Stimulated activated CD4-positive, alpha-beta T cell treated with anti-CD3 and anti-CD28 coated beads, Interleukin-15, amount 100 ng/mL, for 24 hours (primary cell): Measurements from ENCODE around the gene CEP170B.
"Not testable (repeated sequence)": the region's sequence is repeated elsewhere in the genome, so short reads cannot be mapped to it uniquely, and the experiment has no call there.

Experiments used
- DNase-seq: peaks from one replicate; pipeline ENCODE4 v3.0.0-alpha.2; 2020

CEP170B gene

DNA sequence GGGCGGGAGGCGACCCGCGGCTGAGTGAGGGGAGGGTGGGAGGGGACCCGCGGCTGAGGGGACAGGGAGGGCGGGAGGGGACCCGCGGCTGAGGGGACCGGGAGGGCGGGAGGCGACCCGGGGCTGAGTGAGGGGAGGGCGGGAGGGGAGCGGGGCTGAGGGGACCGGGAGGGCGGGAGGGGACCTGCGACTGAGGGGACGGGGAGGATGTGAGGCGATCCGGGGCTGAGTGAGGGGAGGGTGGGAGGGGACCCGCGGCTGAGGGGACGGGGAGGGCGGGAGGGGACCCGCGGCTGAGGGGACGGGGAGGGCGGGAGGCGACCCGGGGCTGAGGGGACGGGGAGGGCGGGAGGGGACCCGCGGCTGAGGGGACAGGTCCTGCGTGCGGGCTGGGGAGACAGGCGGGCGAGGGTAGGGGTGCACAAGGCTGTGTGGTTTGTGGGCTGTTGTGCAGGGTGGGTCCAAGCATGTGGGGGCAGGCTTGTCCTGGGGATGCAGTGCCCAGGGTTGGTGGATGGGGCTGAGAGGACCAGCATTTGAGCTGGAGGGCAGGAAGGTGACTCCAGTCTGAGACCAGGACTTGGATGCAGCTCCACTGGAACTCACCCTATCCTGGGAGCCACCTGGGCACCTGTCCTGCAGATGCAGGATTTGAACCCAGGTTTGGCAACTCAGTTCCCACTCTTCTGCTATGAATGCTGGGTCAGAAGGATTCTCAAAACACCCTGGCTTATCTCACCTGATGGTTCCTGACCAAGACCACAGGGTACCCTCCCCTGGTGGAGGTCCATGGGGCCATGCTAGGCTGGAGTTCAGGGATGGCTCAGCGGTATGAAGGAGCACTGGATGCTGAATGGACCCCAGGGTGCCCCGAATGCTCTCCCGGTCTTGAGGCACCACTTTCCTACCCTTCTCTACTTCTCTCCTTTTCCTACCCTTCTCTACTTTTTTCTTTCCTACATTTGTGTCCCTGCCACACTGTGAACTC lies 69.0 kb downstream of the CEP170B start:
- no peak for DNase-seq

DNA sequence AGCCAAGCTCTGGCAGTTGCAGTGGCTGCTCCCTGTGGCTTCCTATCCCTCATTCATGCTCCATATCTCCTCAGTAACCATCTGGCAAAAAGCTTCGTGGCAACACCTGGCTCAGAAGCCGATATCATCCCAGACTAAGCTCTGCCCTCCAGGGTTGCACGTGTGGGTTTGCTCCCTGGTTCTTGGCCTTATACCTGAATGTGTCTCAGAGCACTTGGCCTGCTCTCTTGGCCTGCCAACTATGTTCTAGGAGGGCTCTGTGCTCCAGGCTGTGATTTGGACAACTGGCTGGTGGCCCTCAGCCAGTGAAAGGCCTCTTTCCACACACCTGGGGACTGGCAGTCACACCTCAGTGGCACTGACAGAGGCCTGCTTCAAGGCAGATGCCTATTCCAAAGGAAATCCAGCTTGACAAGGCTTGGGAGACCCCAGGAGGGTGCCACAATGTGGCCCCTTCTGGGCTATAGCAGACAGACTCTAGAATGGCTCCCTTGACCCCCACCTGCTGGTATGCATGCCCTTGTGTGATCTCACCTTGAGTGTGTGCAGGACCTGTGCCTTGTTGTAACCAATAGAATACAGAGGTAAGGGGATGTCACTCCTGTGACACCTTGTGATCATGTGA lies 70.1 kb downstream of the CEP170B start:
- DNase-seq, result no peak

DNA sequence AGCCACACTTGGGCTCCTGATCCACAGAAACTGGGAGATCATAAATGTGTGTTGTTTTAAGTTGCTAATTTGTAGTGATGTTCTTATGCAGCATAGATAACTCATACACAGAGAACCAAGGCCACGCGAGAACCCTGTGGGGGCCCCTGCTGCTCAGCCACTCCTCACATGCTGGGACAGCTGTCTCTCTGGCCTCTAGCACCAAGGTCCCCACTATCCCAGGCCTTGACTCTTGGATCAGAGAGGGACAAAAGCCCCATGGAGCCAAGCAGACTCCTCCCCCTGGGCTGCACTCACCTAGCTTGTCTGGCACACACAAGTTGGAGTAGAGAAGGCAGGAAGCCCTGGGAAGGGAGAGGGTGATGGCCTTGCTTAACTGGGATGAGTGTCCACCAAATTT lies 70.9 kb downstream of the CEP170B start:
- no peak for DNase-seq

DNA sequence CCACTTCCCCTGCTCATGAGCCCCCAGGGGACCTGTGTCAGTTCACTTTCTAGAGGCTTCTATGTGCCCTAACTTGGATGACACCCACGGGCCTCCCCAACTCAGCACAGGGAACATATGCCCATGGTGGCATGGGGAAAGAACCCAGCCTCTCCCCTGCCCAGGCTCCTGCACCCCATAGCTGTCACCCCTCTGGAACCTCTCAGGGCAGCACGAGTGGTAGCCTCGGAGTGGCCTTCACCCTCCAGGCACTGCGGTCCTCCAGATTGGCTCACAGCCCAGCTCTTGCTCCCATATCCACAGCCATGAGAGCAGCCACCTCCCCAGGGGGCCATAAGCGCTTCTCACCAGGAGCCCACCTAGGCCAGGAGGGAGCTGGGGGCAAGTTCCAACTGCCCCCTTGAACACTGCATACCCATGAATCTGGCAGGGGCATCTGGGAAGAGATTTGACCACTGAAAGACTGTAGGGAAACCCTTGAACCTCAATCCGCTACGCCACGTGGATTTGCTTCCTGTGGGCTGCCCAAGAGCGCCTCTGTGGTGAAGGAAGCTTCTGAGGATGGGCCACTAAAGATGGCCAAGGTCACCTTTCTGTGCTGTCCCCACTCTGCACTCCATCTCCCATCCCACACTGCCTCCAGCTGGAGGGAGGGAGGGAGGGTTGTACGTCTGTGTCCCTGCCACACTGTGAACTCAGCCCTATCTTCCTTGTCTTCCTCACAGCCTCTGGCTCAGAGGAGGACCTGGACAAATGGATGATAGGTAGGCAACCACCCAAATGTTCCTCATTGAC lies 71.5 kb downstream of the CEP170B start:
- no peak for DNase-seq

DNA sequence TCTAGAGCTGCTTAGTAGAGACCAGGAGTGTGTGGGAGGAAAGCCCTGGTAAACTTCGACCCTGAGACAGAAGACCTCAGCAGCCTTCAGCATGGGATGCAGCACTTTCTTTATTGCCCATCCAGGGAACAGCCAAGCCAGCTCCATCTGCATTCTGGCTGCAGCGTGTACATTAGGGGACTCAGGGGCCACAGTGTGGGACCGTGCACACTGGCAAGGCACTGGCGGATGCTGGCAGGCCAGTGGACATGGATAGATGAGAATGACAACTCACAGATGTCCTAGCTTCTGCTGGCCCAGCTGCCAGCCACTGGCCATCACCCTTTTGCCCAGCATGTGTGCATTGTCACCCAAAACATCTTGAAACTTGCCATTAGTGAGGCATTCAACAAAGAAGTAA lies 72.1 kb downstream of the CEP170B start:
- DNase-seq, result no peak

DNA sequence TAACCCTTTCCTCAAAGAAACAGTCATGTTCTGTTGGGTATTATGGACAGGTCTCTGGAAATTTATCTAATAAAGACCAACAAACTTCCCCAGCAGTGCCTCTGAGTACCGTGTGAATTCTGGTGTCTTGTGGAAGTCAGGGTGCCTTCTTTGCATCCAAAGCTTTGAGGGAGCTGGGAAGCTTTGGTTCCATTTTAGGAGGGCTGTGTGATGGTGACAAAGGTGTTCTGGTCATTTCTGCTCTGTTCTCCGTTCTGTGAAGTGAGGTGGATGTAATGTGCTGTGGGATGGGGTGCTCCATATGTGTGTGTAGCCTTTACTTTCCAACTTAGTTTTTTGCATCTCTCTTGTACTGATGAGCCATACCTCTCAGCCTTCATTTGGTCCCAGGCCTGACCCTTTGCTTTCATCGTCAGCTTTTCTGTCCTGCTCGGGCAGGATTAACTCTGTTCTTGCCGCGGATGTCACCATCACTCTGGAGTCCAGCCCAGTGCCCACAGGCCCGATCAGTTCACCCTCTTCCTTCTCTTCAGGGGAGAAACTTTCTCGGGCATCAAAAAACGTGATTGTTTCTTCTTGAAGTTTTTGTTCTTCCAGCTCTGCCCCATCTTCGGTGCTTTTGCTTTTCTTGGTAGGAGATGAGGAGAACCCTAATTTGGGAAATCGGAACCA lies 72.8 kb downstream of the CEP170B start:
- DNase-seq, result no peak

DNA sequence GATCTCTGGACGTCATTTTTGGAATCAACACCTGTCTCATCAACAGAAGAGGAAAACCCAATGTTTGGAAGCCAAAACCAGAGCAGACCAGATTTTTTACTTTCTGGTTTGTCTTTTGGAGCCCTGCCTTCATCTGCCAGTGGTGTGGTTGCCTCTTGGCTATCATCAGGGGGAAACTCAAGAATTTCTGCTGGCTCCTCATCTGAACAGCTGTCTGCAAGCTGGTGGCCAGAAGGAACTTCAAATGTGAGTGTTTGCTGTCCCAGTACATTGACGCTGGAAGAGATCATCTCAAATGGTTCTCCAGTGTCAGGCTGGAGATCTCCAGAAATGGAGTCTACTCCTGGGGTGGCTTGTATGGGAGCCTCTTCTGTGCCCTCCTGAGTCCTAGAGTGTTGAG lies 73.4 kb downstream of the CEP170B start:
- no peak for DNase-seq

DNA sequence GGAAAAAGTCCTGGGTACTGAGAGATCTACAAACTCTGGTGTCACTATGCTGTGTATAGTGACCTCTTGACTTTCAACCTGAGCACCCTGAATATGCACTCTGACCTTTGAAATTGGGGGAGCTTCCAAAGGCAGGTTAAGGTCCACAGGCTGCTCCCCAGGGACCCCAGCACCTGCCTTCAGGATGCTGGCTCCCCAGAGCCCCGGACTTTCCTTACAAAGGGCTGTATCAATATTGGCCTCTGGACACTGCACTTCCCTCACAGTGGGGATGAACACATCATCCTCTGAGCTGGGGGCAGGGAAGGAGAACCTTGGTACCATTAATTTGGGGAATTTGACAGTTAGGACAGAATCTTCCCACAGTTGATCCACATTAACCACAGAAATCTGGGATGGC lies 73.9 kb downstream of the CEP170B start:
- no peak for DNase-seq

DNA sequence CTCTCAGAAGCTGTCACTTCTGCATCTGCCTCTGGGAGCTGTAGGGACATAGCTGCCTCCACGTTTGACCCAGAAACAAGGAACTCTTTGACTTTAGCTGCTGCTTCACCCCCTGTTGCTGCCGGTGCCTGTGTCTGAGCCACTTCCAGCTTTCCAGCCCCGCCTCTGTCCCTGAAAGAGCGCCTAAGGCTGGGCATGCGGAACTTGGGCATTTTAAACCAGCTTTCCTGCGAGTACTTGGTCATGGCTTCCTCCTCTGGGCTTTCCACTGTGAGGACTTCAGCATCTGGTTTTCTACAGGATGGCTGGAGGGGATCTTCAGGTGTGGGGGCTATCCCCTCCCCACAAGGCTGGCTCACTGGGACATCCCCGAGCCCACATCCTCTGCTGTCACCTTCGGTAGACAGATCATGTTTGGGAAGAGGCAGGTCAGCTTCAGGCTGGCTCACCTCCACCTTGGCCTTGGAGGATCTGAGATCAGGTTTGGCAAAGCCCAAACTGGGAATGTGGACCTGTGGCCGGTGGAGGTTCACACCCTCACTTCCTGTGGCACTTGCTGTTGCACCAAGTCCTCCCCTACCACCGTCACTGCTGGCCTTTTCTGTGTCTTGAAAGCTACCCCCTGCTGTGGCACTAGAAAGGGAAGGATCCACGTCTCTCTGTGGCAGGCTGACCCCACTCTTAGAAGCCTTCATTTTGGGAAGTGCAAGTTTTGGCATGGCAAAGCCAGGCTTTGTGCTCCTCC lies 74.8 kb downstream of the CEP170B start:
- DNase-seq, result no peak

DNA sequence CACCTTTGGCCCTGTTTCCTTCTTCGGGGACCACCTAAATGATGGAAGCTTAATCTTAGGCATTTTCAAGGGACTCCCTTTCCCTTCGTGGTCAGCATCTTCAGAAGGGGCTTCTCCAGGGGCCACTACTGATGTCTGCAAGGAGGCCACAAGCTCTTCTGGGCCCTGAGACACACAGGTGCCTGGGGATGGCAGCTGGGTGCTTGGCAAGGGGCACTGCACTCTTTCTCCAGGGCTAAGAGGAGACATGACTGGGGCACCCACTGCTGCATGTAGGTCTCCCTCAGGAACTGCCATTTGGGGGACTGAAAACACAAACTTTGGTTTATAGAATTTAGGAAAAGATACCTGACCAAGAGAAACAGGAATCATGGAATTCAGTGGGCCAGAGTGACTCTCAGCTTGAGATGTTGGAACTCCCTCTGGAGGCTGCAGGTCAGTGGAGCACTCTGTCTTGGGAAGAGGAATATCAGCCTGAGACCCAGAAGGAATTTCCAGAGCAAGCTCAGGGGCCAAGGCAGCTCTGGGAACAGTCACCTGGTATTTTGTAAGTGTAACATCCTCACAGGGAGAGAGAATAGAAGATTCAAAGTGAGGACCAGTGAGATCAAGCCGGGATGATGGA lies 75.6 kb downstream of the CEP170B start:
- no peak for DNase-seq

DNA sequence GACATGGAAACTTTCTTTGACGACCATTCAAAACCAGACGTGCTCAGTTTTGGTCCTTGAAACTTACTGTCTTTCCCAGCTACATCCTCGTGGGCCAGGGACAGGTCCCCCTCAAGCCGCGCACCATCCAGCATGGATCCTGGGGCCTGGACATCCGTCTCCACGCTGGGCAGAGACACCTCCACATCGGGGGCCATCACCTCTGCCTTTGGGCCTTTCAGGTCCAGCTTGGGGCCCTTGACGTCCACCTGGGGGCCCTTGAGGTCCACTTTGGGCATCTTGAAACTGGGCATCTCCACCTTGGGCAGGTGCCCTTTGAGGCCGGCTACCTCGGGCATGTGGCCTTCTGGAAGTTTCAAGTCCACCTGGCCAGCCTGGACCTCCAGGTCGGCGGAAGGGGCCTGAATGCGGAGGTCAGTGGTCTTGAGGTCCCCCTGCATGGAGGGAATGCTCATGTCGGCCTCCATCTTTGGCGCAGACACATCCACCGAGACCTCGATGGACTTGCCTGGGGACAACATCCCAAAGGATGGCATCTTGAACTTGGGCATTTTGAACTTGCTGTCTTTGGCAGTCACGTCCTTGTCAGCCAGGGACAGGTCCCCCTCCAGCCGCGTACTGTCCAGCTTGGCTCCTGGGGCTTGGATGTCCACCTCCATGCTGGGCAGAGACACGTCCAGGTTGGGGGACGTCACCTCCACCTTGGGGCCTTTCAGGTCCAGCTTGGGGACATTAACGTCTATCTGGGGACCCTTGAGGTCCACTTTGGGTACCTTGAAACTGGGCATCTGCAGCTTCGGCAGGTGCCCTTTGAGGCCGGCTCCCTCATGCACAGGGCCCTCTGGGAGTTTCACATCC lies 76.7 kb downstream of the CEP170B start:
- DNase-seq, result no peak

DNA sequence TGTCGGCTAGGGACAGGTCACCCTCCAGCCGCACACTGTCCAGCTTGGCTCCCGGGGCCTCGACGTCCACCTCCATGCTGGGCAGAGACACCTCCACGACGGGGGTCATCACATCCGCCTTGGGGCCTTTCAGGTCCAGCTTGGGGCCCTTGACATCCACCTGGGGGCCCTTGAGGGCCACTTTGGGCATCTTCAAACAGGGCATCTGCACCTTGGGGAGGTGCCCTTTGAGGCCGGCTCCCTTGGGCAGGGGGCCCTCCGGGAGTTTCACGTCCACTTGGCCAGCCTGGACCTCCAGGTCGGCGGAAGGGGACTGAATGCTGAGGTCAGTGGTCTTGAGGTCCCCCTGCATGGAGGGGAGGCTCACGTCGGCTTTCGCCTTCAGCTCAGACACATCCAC lies 77.5 kb downstream of the CEP170B start:
- no peak for DNase-seq

DNA sequence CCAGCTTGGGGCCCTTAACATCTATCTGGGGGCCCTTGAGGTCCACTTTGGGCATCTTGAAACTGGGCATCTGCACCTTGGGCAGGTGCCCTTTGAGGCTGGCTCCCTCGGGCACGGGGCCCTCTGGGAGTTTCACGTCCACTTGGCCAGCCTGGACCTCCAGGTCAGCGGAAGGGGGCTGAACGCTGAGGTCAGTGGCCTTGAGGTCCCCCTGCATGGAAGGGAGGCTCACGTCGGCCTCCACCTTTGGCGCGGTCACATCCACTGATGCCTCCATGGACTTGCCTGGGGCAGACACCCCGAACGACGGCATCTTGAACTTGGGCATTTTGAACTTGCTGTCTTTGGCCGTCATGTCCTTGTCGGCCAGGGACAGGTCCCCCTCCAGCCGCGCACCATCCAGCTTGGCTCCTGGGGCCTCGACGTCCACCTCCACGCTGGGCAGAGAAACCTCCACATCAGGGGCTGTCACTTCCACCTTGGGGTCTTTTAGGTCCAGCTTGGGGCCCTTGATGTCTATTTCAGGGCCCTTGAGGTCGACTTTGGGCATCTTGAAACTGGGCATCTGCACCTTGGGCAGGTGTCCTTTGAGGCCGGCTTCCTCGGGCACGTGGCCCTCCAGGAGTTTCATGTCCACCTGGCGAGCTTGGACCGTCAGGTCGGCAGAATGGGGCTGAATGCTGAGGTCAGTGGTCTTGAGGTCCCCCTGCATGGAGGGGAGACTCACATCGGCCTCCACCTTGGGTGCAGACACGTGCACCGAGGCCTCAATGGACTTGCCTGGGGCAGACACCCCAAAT lies 78.3 kb downstream of the CEP170B start:
- DNase-seq, result not testable (repeated sequence)

DNA sequence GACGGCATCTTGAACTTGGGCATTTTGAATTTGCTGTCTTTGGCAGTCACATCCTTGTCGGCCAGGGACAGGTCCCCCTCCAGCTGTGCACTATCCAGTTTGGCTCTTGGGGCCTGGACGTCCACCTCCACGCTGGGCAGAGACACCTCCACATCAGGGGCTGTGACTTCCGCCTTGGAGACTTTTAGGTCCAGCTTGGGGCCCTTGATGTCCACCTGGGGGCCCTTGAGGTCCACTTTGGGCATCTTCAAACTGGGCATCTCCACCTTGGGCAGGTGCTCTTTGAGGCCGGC lies 78.9 kb downstream of the CEP170B start:
- not testable (repeated sequence) for DNase-seq

DNA sequence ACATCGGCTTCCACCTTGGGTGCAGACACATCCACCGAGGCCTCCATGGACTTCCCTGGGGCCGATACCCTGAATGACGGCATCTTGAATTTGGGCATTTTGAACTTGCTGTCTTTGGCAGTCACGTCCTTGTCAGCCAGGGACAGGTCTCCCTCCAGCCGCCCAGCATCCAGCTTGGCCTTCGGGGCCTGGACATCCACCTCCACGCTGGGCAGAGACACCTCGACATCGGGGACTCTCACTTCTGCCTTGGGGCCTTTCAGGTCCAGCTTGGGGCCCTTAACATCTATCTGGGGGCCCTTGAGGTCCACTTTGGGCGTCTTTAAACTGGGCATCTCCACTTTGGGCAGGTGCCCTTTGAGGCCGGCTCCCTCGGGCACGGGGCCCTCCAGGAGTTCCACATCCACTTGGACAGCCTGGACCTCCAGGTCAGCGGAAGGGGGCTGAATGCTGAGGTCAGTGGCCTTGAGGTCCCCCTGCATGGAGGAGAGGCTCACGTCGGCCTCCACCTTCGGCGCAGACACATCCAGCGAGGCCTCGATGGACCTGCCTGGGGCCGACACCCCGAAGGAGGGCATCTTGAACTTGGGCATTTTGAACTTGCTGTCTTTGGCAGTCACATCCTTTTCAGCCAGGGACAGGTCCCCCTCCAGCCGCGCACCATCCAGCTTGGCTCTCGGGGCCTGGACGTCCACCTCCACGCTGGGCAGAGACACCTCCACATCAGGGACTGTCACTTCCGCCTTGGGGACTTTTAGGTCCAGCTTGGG lies 79.6 kb downstream of the CEP170B start:
- not testable (repeated sequence) for DNase-seq

DNA sequence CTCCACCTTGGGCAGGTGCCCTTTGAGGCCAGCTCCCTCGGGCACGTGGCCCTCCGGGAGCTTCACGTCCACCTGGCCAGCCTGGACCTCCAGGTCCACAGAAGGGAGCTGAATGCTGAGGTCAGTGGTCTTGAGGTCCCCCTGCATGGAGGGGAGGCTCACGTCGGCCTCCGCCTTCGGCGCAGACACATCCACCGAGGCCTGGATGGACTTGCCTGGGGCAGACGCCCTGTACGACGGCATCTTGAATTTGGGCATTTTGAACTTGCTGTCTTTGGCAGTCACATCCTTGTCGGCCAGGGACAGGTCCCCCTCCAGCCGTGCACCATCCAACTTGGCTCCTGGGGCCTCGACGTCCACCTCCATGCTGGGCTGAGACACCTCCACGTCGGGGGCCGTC lies 80.2 kb downstream of the CEP170B start:
- DNase-seq, result not testable (repeated sequence)
